NK-92 treated with Interleukin-12 subunit alpha and Interleukin-12 subunit beta, amount 100 ng/mL, for 24 hours (cell line): ENCODE data around the gene ACER3.

ENCODE experiments used
- DNase-seq: peaks from one replicate; lab custom pipeline; 2025; lab: John Stamatoyannopoulos, UW

The ACER3 gene

GRCh38 chr11:77074626-77075221, 214.0 kb downstream of the ACER3 start:
- DNase-seq = no peak

- no peak for DNase-seq
Measured at GRCh38 chr11:77075425-77075905, 214.7 kb downstream of the ACER3 start.
